ENCODE results near the gene SCAF4.

DNA sequence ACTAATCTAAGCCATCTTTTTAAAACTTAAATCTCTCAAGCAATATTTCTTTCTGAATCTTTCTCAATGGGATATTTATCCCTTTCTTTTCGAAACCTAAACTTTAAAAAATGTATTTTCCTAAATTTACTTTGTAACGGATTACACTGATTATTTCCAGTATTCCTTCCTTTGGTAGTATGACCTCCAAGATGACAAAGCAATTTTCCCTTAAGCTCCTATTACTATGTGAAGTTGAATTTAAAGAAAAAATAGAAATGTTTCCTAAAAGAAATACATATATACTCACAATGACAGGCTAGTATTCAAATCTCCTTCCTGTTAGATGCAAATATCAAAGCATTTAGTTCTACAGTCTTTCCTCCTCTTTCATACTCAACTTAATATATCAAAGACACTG lies 15.8 kb downstream of the SCAF4 start:
- TF ChIP-seq, protein P1, sequence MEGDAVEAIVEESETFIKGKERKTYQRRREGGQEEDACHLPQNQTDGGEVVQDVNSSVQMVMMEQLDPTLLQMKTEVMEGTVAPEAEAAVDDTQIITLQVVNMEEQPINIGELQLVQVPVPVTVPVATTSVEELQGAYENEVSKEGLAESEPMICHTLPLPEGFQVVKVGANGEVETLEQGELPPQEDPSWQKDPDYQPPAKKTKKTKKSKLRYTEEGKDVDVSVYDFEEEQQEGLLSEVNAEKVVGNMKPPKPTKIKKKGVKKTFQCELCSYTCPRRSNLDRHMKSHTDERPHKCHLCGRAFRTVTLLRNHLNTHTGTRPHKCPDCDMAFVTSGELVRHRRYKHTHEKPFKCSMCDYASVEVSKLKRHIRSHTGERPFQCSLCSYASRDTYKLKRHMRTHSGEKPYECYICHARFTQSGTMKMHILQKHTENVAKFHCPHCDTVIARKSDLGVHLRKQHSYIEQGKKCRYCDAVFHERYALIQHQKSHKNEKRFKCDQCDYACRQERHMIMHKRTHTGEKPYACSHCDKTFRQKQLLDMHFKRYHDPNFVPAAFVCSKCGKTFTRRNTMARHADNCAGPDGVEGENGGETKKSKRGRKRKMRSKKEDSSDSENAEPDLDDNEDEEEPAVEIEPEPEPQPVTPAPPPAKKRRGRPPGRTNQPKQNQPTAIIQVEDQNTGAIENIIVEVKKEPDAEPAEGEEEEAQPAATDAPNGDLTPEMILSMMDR (IDR thresholded peaks at IDR 0.05) = no peak
- TF ChIP-seq POLR2AphosphoS5 (IDR thresholded peaks at IDR 0.05) (no peak), POLR2A (IDR thresholded peaks at IDR 0.05) (no peak), EP300 (IDR thresholded peaks at IDR 0.05; ENCODE audit: low read depth) (no peak)

All from transverse colon (tissue), 4 donors.